Suppressor macrophage treated with lipopolysaccharide for 4 hours (primary cell): ENCODE measurements around the gene ZBTB20.
"Not testable (repeated sequence)": the region's sequence is repeated elsewhere in the genome, so short reads cannot be mapped to it uniquely, and the experiment has no call there.

Experiments
- DNase-seq: peaks from one replicate; pipeline ENCODE4 v3.0.0-alpha.2; 2020

Gene ZBTB20

DNA sequence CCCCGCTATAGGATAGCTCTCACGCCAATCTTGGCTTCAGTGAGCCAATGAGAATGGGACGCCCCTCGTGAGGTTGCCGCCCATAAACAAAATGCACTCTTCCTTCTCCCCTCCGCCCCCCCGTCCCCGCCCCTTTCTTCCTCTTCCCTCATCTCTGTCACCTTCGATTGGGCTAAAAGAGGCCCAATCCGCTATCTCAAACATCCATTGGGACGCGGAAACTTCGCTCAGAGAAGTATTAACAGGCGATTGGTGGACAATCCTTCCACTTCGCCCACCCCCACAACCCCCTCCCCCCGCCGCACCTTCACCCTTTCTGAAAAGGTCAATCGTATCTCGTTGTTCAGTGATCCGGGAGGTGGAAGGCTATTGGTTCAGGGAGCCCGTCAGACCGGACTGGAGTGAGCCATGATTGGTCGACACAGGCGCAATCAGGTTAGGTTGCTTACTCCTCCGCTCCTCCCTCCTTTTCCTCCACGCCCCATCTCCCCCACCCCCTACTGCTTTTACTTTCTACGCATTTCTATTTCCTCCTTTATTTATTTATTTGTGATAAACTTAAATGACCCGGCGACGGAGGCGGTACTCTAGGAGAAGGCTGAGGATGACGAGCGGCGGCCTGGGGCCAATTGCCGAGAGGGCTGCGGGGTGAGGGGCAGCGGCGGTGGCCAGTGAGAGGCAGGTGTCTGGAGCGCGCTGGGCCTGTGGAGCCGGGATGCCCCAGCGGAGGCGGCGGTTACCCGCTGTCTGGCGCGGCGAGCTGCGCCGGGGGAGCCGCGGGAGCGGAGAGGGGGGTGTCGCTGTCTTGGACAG is 447 bp upstream of the ZBTB20 start:
- DNase-seq = peak; percentile 99

- DNase-seq = peak; percentile 77
Measured at GRCh38 chr3:115146032-115146417, 1.1 kb downstream of the ZBTB20 start.

GRCh38 chr3:115141033-115141757 is 5.9 kb downstream of the ZBTB20 start:
- DNase-seq = no peak

DNA sequence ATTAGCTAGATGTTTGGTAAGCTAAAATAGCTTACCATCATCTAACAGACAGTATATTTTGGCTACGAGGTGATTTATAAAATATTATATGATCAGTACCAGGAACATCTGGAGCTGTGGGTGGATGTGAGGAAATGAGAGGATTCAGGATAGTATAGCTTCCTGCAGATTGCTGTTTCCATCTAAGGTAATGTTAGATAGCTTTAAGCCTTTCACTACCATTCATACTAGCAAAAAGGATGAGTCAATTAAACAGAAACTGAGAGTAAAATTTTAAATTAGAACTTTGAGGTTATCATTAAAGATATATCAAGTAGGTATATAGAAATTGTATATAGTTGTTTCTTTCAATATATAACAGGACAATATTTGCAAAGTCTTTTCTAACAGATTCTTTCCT is 8.0 kb downstream of the ZBTB20 start:
- no peak for DNase-seq

DNA sequence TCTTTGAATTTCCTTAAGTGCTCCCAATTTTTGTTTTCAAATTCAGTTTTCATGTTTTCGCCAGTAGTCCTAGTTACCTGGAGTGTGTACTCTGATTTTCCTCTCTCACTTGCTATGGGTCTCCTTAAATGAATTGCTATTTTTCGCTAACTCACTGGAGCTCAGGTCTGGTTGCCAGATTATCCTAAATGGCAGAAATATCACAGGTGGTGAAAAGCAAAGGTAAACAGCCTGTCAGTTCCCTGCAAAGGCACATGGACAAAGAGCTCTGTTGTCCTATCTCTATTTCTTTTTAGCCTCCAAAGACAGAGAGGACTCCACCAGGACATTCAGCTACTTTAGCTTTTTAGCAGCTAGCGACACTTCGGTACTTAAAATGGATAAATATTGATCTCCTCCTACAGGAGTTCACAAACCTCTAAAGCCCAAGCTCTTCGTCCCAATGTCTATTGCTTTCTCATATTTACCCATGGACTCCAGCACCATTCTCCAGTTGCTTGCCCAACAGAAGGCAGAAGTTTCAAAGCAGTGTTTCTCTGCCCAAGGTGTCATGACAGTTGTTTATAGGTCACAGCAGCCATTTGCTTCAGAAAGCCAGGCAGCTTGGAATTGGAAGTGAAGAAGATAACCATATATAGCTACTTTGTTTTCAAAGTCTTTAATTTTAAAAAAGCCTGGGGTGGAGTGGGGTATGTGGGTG is 12.3 kb downstream of the ZBTB20 start:
- no peak for DNase-seq

DNA sequence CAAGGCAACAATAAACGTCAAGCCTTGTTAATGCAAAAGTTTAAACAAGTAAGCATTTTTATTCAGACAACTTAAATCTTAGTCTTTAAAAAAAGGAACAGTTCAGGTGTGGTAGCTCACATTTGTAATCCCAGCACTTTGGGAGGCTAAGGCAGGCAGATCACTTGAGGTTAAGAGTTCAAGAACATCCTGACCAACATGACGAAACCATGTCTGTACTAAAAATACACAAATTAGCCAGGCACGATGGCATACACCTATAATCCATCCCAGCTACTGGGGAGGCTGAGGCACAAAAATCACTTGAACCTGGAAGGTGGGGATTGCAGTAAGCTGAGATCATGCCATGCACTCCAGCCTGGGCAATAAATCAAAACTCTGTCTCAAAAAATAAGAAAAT is 19.9 kb downstream of the ZBTB20 start:
- no peak for DNase-seq

- DNase-seq = no peak
Measured at GRCh38 chr3:115120597-115120996, 26.5 kb downstream of the ZBTB20 start.

DNA sequence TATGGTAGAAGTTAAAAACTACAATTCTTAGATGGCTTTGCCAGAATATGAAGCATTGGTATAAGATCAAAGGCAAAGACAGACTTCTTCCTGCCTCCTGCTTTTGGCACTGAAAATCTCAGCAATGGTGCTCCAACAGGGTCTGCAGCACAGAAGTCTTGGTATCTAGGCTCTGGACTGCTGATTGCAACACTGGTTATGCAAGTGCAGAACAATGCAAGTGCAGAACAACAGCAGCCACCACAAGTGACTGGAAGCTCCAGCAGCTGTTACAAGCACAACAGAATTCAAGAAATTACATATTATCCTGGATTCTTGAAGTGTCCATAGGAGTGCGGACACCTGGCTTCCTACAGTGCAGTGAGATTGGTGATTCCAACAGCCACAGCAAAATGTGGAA is 33.7 kb downstream of the ZBTB20 start:
- no peak for DNase-seq

DNA sequence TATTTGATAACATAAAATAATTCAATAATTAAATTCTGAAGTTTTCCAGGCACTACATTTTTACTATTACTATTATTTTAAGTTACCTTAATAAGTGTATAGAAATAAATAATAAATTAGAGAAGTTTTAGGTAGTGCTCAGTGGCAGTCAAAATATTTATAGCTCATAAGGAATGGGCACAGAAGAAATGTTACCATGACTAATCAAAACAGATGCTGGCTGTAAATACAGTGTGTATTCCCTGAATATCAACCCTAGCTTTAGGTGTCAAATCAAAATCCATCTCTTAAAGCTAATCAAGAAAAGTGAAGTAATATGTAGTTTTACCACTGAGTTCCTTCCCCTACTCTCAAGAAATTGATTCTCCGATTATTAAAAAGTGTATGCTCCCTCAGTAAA is 35.5 kb downstream of the ZBTB20 start:
- DNase-seq = no peak

- DNase-seq = no peak
Measured at GRCh38 chr3:115110830-115111229, 36.3 kb downstream of the ZBTB20 start.

DNA sequence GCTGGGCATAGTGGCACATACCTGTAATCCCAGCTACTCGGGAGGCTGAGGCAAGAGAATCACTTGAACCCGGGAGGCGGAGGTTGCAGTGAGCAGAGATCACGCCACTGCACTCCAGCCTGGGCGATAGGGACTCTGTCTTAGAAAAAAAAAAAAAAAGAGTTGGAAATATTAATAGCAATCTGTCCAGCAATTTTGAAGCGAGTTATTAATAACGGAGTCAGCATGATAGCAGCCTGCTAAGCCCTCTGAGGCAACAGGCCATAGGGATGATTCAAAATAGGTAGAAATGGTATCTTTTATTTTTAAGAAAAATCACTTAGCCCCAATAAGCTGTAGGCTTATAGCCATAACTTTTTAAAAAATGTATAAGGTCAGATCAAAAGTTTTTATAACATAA is 37.0 kb downstream of the ZBTB20 start:
- not testable (repeated sequence) for DNase-seq

DNA sequence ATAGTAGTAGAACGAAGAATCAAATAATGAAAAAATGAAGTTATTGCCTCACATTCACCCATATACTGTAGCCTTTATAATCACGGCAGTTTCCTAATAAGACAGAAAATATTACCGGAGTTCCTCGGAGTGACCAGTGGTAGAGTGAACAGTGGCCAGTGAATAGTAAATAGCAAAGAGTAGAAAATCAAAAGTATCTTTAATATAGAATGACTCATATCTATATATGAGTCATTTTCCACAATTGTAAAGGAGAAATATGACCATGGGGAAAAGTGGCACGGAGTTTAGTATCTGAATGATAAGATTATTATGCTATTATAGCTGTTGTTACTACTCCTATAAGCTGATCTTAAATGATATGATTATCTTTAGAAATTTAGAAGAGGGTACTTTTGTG is 38.5 kb downstream of the ZBTB20 start:
- DNase-seq = no peak

DNA sequence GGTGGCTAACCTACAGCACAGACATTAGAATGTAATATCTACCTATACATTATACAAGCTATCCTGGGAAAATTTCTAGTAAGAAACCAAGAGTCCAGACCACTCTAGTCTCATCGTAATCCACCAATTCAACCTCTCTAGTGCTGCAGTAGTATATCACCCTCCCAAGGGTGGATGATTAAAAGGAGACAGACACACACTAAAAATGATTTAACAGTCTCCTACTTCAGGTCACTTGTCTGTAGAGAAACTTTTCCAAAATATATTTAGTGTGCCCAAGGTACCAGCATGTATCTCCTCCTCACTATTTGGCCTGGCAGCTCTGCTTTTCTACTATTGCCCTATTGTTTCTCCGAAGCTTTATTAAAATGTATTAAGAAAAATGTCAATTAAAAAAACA is 45.0 kb downstream of the ZBTB20 start:
- no peak for DNase-seq

DNA sequence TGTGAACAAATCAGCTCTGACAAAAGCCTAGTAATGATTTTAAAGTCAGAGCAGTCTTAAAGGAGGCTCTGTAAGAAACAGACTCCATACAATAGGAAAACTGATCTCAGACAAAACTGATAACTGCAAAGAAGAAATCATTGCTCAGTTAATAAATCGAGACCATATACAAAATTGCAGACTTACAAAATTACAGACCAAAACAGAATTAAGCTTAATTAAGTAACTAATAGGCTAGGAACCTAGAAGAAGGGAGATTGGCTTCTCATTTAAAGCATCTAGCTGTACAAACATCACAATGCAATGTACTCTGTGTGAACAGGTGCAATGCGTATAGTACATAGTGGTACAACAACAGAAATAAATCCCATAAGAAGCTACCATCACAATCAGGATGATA is 46.3 kb downstream of the ZBTB20 start:
- DNase-seq = no peak

DNA sequence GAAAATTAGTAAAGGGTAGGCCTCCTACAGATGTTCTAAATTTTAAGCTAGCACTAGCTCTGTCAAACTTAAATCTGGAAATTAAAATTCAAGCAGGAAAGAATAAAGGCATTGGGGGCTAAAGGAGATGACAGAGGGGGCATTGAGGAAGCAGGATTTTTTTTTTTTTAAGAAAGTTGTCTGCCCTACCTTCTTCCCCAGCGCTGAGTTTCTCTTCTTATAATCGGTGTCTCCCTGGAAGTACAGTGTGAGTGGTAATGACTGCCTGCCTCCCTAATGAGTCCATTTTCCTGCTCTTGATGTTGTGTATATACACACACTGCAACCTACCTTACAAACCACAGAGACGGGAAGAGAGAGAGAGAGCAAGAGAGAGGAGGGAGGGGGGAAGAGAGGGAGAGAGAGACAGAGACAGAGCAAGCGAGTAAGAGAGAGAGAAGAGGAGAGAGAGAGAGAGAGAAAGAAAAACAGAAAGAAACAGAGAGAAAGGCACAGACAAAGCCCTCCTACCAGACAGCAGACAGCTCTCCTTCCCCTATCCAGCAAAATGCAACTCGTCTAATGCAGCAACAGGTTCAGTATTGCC is 47.0 kb downstream of the ZBTB20 start:
- DNase-seq = no peak

GRCh38 chr3:115099134-115099985 is 47.7 kb downstream of the ZBTB20 start:
- no peak for DNase-seq

GRCh38 chr3:115098354-115099073 is 48.6 kb downstream of the ZBTB20 start:
- DNase-seq = no peak

DNA sequence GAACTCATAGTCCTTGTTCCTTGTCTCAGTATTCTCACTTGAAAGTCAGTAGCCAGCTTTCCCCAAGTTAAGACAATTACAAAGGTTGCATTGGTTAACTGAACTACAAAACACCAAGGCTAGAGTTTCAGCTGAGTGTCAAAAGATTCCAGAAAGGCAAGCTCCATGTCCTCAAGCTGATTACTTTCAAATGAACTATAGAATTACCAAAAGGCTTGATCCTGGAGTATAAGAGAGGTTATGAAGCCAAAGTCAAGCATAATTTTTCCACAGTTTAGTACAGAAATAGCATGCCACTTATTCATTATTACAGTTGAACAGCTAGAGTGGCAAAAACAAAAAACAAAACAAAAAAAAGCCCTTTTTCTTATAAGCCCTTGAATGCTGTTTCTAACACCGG is 51.9 kb downstream of the ZBTB20 start:
- no peak for DNase-seq

GRCh38 chr3:115092220-115092791 is 54.8 kb downstream of the ZBTB20 start:
- DNase-seq = peak; percentile 48

DNA sequence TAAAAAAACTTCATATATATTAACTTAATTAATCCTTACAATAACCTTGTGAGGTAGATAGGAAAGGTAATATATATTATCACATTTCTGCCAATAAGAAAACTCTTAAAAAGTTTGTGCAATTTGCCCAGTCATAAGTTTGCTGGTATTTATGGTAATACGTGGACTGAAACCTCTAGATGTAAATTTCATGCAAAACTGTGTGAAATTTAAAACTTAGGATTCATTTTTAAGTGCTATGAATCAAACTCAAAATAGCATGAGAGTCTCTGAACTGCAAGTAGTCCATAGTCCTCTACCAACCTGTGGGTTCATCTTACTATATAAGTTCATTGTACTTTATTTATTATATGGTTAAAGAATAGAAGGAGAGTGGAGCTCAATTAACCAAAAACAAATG is 56.4 kb downstream of the ZBTB20 start:
- DNase-seq = no peak

DNA sequence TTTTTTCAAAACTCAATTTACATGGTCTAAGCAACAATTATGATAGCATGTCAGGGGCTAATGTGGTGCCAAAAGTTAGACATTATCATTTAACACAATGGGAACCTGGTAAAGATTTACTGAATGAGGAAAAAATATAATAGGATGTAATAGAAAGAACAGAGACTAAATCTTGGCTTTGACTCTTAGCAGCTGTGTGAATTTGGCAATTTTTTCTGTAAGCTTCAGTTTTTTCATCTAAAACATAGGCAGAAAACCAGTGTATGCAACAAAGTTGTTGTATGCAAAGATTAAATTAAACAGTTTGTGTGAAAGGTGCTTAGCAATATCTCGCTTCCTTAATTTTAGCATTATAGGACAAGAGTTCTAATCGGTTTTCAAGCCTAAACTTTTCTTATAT is 57.6 kb downstream of the ZBTB20 start:
- DNase-seq = no peak
